HCT116 (cell line): ENCODE measurements around the gene TOR1AIP2.

Source experiments
- ATF3 ChIP-seq: IDR thresholded peaks from 2 replicates; pipeline ENCODE4 v1.6.1; 2012
- CTCF ChIP-seq, 3 experiments: fragments of 200-600 bp in 1 of 3; sonication (generic) in 1 of 3; IDR thresholded peaks in 2 of 3; conservative IDR thresholded peaks in 1 of 3; 2 replicates each; pipeline ENCODE4 v1.5.1; 2012 to 2017; ENCODE audit warnings: low read depth in 2 of 3, low read length in 2 of 3, antibody characterized with exemption in 1 of 3, borderline replicate concordance in 1 of 3, control low read depth in 1 of 3, mild to moderate bottlenecking in 1 of 3, mixed read lengths in 1 of 3, mixed run types in 1 of 3, moderate library complexity in 1 of 3; ENCODE audit not compliant: insufficient read depth in 1 of 3
- EZH2 ChIP-seq: fragments of 200-600 bp; sonication (generic); IDR thresholded peaks from 2 replicates; pipeline ENCODE4 v1.6.1; 2017; ENCODE audit warnings: antibody characterized with exemption, mixed run types
- EZH2phosphoT487 ChIP-seq: fragments of 200-600 bp; IDR thresholded peaks from 2 replicates; pipeline ENCODE4 v1.6.1; 2018; ENCODE audit warnings: antibody characterized with exemption, borderline replicate concordance
- MAX ChIP-seq: IDR thresholded peaks from 2 replicates; pipeline ENCODE4 v1.6.1; 2012
- POLR2A ChIP-seq: IDR thresholded peaks from 2 replicates; pipeline ENCODE4 v1.7.0; 2011; ENCODE audit warnings: borderline replicate concordance; ENCODE audit not compliant: insufficient read depth, insufficient read length; ENCODE audit errors: extremely low read depth
- TCF7L2 ChIP-seq: IDR thresholded peaks from 2 replicates; pipeline ENCODE4 v1.7.0; 2011; ENCODE audit warnings: borderline replicate concordance, inconsistent platforms; ENCODE audit not compliant: insufficient read depth, insufficient read length; ENCODE audit errors: extremely low read depth
- YY1 ChIP-seq: IDR thresholded peaks from 2 replicates; pipeline ENCODE4 v1.6.1; 2011; ENCODE audit warnings: low read length, low read depth, moderate library complexity, mild to moderate bottlenecking; ENCODE audit not compliant: insufficient replicate concordance; ENCODE audit errors: extremely low read depth
- ZFX ChIP-seq: fragments of 450-650 bp; IDR thresholded peaks from 2 replicates; pipeline ENCODE4 v1.6.1; 2017

DNA sequence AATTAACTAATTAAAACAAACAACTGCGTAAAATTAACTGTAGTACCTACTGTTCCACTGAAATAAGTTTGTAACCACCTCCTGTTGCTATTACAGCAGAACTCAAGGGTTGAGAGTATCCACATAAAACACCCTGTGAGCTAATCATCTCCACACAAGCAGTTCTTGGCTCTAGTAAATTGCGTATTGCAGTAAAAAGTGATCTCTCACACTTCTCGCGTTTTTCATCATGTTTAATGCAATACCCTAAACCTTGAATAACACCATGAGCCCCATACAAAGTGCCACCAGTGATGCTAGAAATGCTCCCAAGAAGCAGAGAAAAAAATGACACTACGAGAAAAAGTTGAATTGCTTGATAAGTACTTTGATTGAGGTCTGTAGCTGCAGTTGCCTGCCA is 47.7 kb upstream of the TOR1AIP2 start:
- TF ChIP-seq CTCF (IDR thresholded peaks at IDR 0.05 in 2 of 3, conservative IDR thresholded peaks at IDR 0.05 in 1 of 3; ENCODE audit: borderline replicate concordance in 1 of 3, insufficient read depth in 1 of 3, low read depth in 2 of 3, low read length in 2 of 3) (no peak), EZH2 (no peak), ZFX (no peak), POLR2A (no peak), TCF7L2 (no peak), YY1 (no peak), MAX (no peak), EZH2phosphoT487 (no peak), ATF3 (no peak)
